Measurements from ENCODE around the gene YPEL1. TPM values are rescaled to one million over a fixed set of nuclear protein-coding genes. Genes with fewer than 3 reads are reported as not detected.

The YPEL1 gene
- total and polyA plus RNA-seq, 2 of the 8 experiments (the other 6 are each of a cell fraction or from before 2014, with no cell fraction given), result 6.0 to 6.7 TPM

DNA sequence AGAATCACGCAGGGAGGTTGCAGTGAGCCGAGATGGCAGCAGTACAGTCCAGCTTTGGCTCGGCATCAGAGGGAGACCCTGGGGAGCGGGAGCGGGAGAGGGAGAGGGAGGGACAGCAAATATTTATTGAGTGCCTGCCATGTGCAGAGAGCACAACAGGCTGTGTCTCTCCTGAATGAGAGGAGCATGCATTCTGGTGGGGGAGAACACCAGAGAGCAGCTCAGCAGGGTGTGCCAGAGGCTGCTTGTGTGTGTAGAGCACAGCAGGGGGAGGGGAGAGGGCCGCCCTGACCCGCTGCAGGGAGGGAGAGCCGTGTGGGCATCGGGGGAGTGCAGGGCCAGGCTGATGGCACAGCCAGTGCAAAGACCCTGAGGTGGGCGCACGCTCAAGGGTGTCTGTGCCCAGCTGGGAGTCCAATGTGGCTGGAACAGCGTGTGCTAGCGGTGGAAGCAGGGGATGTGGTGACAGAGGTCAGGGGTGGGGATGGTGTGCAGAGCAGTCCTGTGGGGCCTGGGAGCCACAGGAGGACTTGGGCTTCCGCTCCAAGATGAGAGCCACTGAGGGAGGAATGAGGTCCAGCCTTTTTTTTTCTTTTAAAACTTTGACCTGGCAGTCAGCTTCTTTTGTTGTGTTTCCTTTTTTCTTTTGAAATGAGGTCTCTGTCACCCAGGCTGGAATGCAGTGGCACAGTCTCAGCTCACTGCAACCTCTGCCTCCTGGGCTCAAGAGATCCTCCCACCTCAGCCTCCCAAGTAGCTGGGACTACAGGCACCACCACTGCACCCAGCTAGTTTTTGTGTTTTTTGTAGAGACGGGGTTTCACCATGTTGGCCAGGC is 57.8 kb downstream of the YPEL1 start (continued):
- TF ChIP-seq CTBP2 (IDR thresholded peaks at IDR 0.05; ENCODE audit: borderline replicate concordance, insufficient read depth, insufficient read length, low read length), result no peak
- no peak for TF ChIP-seq HDAC2 (IDR thresholded peaks at IDR 0.05; ENCODE audit: borderline replicate concordance in 1 of 2, low read depth in 2 of 2, low read length in 2 of 2)
- no peak for TF ChIP-seq CREB1 (IDR thresholded peaks at IDR 0.05)
- TF ChIP-seq ASH2L (IDR thresholded peaks at IDR 0.05; ENCODE audit: low read length), result no peak
- no peak for TF ChIP-seq KDM5A (IDR thresholded peaks at IDR 0.05; ENCODE audit: low read length)
- no peak for TF ChIP-seq TAF1 (IDR thresholded peaks at IDR 0.05; ENCODE audit: low read depth, low read length)
- TF ChIP-seq CEBPB (IDR thresholded peaks at IDR 0.05; ENCODE audit: low read depth, low read length), result no peak
- no peak for TF ChIP-seq SIX5 (IDR thresholded peaks at IDR 0.05; ENCODE audit: low read depth, low read length)
- TF ChIP-seq SUZ12 (IDR thresholded peaks at IDR 0.05; ENCODE audit: low read length), result no peak
- TF ChIP-seq BACH1 (IDR thresholded peaks at IDR 0.05; ENCODE audit: low read length), result no peak
- TF ChIP-seq JUND (IDR thresholded peaks at IDR 0.05; ENCODE audit: low read length), result no peak

All from H1 (cell line).